HepG2 (cell line): Measurements from ENCODE around the gene FAM111A. TPM values are rescaled to one million over a fixed set of nuclear protein-coding genes. Genes with fewer than 3 reads are reported as not detected.

ENCODE experiments used
- ATF1 ChIP-seq: IDR thresholded peaks from 2 replicates; pipeline ENCODE4 v1.6.1; 2016; ENCODE audit warnings: mild to moderate bottlenecking, control low read depth
- ATF4 ChIP-seq, 2 experiments: fragments of 450-650 bp in 1 of 2; sonication (generic) in 1 of 2; formaldehyde crosslinking; IDR thresholded peaks; 2 replicates each; pipeline versions ENCODE4 v1.5.0 to v1.8.0; 2020 to 2022; ENCODE audit warnings: mild to moderate bottlenecking in 1 of 2, missing genetic modification reagents in 1 of 2
- CAMTA2 ChIP-seq: sonication (generic); formaldehyde crosslinking; IDR thresholded peaks from 2 replicates; pipeline ENCODE4 v1.4.0; 2020; ENCODE audit warnings: mild to moderate bottlenecking, missing genetic modification reagents, borderline replicate concordance
- CERS6 ChIP-seq: sonication (generic); formaldehyde crosslinking; IDR thresholded peaks from 2 replicates; pipeline ENCODE4 v1.5.0; 2020; ENCODE audit warnings: missing genetic modification reagents
- CHD4 ChIP-seq: fragments of 200-600 bp; sonication (generic); IDR thresholded peaks from 2 replicates; pipeline ENCODE4 v1.7.0; 2017; ENCODE audit warnings: mild to moderate bottlenecking, low read length, borderline replicate concordance
- HMGA1 ChIP-seq: sonication (generic); formaldehyde crosslinking; conservative IDR thresholded peaks from 2 replicates; pipeline ENCODE4 v1.4.0; 2020; ENCODE audit warnings: missing genetic modification reagents
- ISL2 ChIP-seq: sonication (generic); formaldehyde crosslinking; IDR thresholded peaks from 2 replicates; pipeline ENCODE4 v1.5.0; 2020; ENCODE audit warnings: missing genetic modification reagents
- JUND ChIP-seq: sonication (generic); formaldehyde crosslinking; IDR thresholded peaks from 2 replicates; pipeline ENCODE4 v1.8.0; 2022; ENCODE audit warnings: mild to moderate bottlenecking, missing genetic modification reagents
- NFE2L1 ChIP-seq: sonication (generic); formaldehyde crosslinking; IDR thresholded peaks from 2 replicates; pipeline ENCODE4 v1.4.0; 2020; ENCODE audit warnings: missing genetic modification reagents, mild to moderate bottlenecking, borderline replicate concordance
- PCBP1 ChIP-seq: fragments of 200-400 bp; formaldehyde crosslinking; IDR thresholded peaks from 2 replicates; pipeline ENCODE4 v1.6.1; 2017; ENCODE audit warnings: mild to moderate bottlenecking, low read depth, low read length, borderline replicate concordance
- PCBP2 ChIP-seq: fragments of 200-400 bp; formaldehyde crosslinking; optimal IDR thresholded peaks from 2 replicates; pipeline ENCODE3; 2018; ENCODE audit warnings: low read length, low read depth; ENCODE audit not compliant: poor library complexity, severe bottlenecking
- PHF20 ChIP-seq: sonication (generic); formaldehyde crosslinking; IDR thresholded peaks from 2 replicates; pipeline ENCODE4 v1.5.0; 2020; ENCODE audit warnings: mild to moderate bottlenecking, missing genetic modification reagents
- TEF ChIP-seq: sonication (generic); formaldehyde crosslinking; IDR thresholded peaks from 2 replicates; pipeline ENCODE4 v1.5.0; 2020; ENCODE audit warnings: missing genetic modification reagents
- ZBTB46 ChIP-seq: sonication (generic); formaldehyde crosslinking; IDR thresholded peaks from 2 replicates; pipeline ENCODE4 v1.4.0; 2020; ENCODE audit warnings: mild to moderate bottlenecking, missing genetic modification reagents, borderline replicate concordance
- ZFP91 ChIP-seq: sonication (generic); formaldehyde crosslinking; IDR thresholded peaks from 2 replicates; pipeline ENCODE4 v1.9.0; 2022; ENCODE audit warnings: missing genetic modification reagents, mild to moderate bottlenecking, borderline replicate concordance
- ZFX ChIP-seq: sonication (generic); formaldehyde crosslinking; IDR thresholded peaks from 2 replicates; pipeline ENCODE4 v1.4.0; 2020; ENCODE audit warnings: mild to moderate bottlenecking, low read depth, missing genetic modification reagents, moderate library complexity
- ZGPAT ChIP-seq: IDR thresholded peaks from 2 replicates; pipeline ENCODE4 v1.6.1; 2016; ENCODE audit warnings: mild to moderate bottlenecking
- ZNF205 ChIP-seq: IDR thresholded peaks from 2 replicates; pipeline ENCODE4 v1.6.1; 2018; ENCODE audit warnings: missing biosample characterization, missing genetic modification reagents
- ZNF549 ChIP-seq: sonication (generic); formaldehyde crosslinking; IDR thresholded peaks from 2 replicates; pipeline ENCODE4 v1.5.0; 2020; ENCODE audit warnings: missing genetic modification reagents
- ZNF558 ChIP-seq: sonication (generic); formaldehyde crosslinking; IDR thresholded peaks from 2 replicates; pipeline ENCODE4 v1.9.0; 2022; ENCODE audit warnings: mild to moderate bottlenecking, missing genetic modification reagents, borderline replicate concordance
- ZNF724P ChIP-seq: sonication (generic); formaldehyde crosslinking; IDR thresholded peaks from 2 replicates; pipeline ENCODE4 v1.8.0; 2022; ENCODE audit warnings: missing genetic modification reagents, borderline replicate concordance
- ZSCAN29 ChIP-seq: sonication (generic); formaldehyde crosslinking; conservative IDR thresholded peaks from 2 replicates; pipeline ENCODE4 v1.4.0; 2020; ENCODE audit warnings: mild to moderate bottlenecking, missing genetic modification reagents
- polyA plus RNA-seq, 8 experiments: library from polyadenylated mRNA; depleted of rRNA in 3 of 8; stranded (reverse) in 7 of 8; unstranded in 1 of 8; fragments of >200 nt; fragmentation: Illumina TruSeq in 4 of 8; extraction: Trizol in 4 of 8; gene quantifications; 2 replicates each; pipeline versions ENCODE4 v1.2.1 to v1.2.3, GENCODE V29; 2011 to 2016; ENCODE audit warnings: low read depth in 4 of 8, missing spikeins in 1 of 8, mixed read lengths in 1 of 8; ENCODE audit not compliant: insufficient read depth in 1 of 8
- total RNA-seq, 5 experiments: library from RNA; depleted of rRNA; stranded (reverse); fragments of >200 nt; fragmentation: Illumina TruSeq; extraction: Trizol; gene quantifications; 2 replicates each; pipeline ENCODE4 v1.2.3, GENCODE V29; 2016; ENCODE audit warnings: low read depth in 1 of 5

FAM111A gene
- total and polyA plus RNA-seq, 2 of the 13 experiments (the other 11 are each of a cell fraction or from before 2014, with no cell fraction given) = 3.2 to 13.5 TPM

GRCh38 chr11:59171508-59172322, 29.1 kb downstream of the FAM111A start, which contains the start of gene DTX4 (continued):
- TF ChIP-seq CERS6 (CRISPR knock-in tag) (no peak), ATF4 (CRISPR knock-in tag; IDR thresholded peaks at IDR 0.05) (peak in 1 of 2 experiments; percentile 64; a peak in 1 of 4 replicates), ZNF549 (CRISPR knock-in tag) (no peak), PCBP1 (no peak), ZNF558 (CRISPR knock-in tag) (no peak), CHD4 (no peak; the same call in 1 of the 2 replicates), ZFX (peak; percentile 53; the same call in 1 of the 2 replicates), CAMTA2 (CRISPR knock-in tag) (no peak), PHF20 (no peak), HMGA1 (no peak), ZSCAN29 (no peak), ISL2 (CRISPR knock-in tag) (no peak), ZGPAT (CRISPR knock-in tag) (no peak), ZNF205 (CRISPR knock-in tag) (no peak), TEF (CRISPR knock-in tag) (no peak), PCBP2 (no peak), JUND (no peak), NFE2L1 (CRISPR knock-in tag) (no peak), ZNF724P (peak; percentile 60; the same call in 1 of the 2 replicates), ATF1 (CRISPR knock-in tag) (no peak), ZBTB46 (CRISPR knock-in tag) (no peak), ZFP91 (CRISPR knock-in tag) (peak; percentile 54; the same call in 1 of the 2 replicates)
